Measurements from ENCODE around the gene AMZ1. TPM values are rescaled to one million over a fixed set of nuclear protein-coding genes. Genes with fewer than 3 reads are reported as not detected.

AMZ1 gene
- polyA plus RNA-seq, 3 donors, result 0.01 to 0.06 TPM; not detected in 1

DNA sequence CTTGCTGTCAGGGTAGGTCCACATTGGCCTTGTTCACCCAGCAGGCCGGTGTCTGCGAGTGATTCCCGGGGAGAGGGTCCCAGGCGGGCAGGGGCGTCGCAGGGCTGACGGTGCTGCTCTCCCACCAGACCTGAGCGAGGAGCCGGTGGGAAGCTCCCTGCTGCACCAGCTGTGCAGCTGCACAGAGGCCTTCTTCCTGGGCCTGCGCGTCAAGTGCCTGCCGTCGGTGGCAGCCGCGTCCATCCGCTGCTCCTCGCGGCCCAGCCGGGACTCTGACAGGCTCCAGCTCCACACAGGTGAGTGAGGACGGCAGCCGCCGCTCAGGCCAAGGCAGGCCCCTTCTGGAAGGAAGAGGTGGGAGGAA lies 14.6 kb downstream of the AMZ1 start:
- 52 to 90% (median 88%) methylated on average over 21 to 22 of the region's 22 CpGs for WGBS, 3 donors
- H3K27ac ChIP-seq (ENCODE audit: low read depth, low read length), result no peak overlapping the region

DNA sequence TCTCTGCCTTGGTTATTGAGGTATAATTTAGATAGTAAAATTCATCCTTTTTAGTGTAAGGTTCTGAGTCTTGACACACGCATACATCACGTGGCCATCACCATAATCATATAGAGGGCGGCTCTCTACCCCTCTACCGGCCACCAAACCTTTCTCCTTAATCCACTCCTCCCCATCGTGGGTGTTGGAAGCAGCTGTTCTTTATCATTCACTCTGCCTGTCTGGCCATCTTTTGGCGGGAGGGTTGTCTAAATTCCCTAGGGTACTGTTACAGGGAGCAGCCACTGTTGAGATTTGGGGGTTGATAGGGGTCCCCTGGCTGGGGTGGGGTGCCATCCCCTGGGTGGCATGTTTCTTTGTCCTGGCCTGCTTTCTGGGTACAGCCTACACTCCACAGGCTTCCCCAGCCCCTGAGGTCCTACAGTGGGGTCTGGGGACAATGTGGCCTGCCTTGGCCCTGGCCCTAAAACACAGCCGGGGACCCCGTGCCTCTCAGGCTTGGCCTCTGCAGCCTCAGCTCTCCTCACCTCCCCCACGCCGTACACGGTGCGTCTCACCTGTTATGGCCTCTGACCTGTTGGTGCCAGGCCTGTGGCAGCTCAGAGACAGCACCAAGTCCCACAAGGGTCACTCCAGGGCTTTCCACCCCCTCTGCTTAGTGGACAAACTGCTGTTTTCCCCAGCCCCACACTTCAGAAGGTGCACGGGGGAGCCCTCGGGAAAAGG lies 17.5 kb downstream of the AMZ1 start:
- H3K27ac ChIP-seq (ENCODE audit: low read depth, low read length), result no peak overlapping the region
- WGBS, 3 donors, result 82 to 87% (median 83%) methylated on average over 14 of the region's 14 CpGs

GRCh38 chr7:2706685-2707126 lies 18.7 kb downstream of the AMZ1 start:
- WGBS, 3 donors, result 49 to 82% (median 69%) methylated on average over 6 of the region's 6 CpGs

DNA sequence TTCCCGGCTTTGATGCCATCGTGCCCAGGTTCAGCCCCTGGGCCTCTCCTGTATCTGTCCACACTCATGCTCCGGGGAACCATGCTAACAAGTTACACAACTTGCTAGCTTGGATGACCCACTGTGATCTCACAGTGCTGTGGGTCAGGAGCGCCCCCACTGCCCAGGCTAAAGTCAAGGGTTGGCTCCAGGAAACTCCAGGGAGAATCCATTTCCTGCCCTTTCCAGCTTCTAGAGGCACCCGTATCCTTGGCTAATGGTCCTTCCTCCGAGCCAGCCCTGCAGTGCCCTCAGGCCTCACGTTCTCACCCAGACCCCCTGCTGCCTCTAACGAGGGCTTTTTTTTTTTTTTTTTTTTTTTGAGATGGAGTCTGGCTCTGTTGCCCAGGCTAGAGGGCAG lies 19.5 kb downstream of the AMZ1 start:
- 72 to 75% (median 73%) methylated on average over 8 of the region's 8 CpGs for WGBS, 3 donors

More at GRCh38 chr7:2706685-2707126, 18.7 kb downstream of the AMZ1 start:
- H3K27ac ChIP-seq (ENCODE audit: low read depth, low read length), result no peak overlapping the region

DNA sequence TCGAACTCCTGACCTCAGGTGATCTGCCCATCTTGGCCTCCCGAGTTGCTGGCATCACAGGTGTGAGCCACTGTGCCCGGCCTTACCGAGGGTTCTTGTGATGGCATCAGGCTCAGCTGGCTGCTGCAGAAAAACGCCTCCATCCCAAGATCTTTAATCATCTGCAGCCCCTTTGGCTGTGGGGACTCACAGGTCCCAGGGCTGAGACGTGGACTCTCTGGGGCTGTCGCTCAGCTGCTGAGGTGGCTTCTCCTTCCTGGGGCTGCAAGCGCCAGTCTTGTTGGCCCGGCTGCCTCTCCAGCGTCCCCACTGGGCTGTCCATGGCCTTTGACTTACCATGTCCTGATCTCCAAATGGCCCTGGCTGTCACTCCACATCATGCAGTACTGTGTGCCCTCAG lies 20.0 kb downstream of the AMZ1 start:
- H3K27ac ChIP-seq (ENCODE audit: low read depth, low read length), result no peak overlapping the region
- 85 to 92% (median 90%) methylated on average over 10 of the region's 10 CpGs for WGBS, 3 donors

More for the DNA sequence above, 19.5 kb downstream of the AMZ1 start:
- no peak overlapping the region for H3K27ac ChIP-seq (ENCODE audit: low read depth, low read length)

- 86 to 91% (median 87%) methylated on average over 18 to 20 of the region's 20 CpGs for WGBS, 3 donors
- H3K27ac ChIP-seq (ENCODE audit: low read depth, low read length), result no peak overlapping the region
These were observed 20.7 kb downstream of the AMZ1 start for GRCh38 chr7:2708547-2709310.

DNA sequence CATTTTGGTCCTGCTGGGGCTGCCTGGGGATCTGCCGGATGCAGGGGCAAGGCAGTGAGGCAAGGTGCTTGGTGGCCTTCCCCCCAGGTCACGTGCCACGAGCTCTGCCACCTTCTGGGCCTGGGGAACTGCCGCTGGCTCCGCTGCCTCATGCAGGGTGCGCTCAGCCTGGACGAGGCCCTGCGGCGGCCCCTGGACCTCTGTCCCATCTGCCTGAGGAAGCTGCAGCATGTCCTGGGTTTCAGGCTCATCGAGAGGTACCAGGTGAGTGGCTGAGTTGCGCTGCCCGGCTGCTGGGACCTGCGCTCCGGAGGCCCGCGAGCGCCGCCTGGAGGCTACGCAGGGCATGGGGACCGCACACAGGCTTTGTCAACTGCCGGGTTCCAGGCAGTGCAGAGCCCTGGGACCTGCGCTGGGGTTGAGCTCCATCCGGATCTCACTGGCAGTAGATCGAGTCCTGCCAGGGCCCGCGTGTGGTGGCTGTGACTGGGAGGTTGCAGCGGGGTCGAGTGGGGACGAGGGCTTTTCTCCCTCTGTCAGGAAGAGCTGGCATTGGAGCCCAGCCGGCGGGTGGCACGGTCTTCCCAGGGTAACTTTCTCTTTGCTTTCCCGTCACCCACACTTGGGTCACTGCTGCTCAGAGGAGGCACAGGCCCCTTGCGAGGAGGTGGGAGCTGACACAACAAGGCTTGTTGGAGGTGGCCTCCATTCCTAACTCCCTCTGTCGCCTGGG lies 21.7 kb downstream of the AMZ1 start:
- H3K27ac ChIP-seq (ENCODE audit: low read depth, low read length), result no peak overlapping the region
- WGBS, 3 donors, result 35 to 38% (median 35%) methylated on average over 35 of the region's 35 CpGs

DNA sequence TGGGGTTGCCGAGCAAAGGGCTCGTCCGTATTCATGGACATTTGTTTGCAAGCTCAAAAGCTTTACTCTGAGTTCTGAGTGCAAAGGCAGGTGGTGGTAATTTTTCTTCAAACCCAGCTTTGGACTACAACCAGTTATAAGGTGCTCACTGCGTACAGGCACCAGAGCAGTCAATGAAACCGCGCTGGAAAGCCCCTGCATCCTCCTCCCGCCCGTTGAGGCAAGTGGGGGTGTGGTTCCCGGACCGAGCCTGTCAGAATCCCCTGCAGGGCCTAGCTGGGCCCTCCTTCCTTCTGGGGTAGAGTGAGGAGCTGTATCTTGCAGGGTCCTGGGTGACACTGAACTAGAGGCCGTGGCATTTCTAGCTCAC lies 22.3 kb downstream of the AMZ1 start:
- 74 to 83% (median 80%) methylated on average over 11 of the region's 11 CpGs for WGBS, 3 donors
- H3K27ac ChIP-seq (ENCODE audit: low read depth, low read length), result no peak overlapping the region

DNA sequence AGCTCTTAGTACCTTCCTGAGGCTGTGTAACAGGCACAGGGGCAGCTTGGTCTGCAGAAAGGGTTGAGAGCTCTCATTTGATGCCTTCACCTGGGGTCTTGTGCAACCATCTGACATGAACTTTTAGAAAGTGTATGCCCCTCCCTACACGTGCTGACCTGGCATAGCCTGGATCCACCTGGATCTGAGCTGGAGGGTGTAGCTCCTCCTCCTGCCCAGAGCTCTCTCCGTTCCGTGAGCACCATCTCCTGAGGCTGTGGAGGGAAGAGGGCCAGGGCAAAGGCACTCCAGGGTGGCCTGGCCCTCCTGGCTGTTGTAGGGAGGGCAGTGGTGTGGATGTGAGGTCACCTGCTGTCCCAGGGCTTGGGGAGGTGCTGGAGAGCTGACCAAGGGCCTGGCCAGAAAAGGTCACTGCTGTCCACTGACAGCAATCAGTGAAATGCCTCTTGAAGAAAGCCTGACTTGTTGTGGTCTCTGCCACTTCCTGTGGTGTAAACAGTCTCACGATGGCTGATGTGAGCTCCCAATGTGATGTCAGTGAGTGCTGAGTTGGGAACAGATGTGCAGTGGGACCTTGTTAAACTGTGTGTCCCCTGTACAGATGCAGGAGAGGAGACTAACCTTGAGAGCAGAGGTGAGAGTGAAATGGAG lies 23.0 kb downstream of the AMZ1 start:
- H3K27ac ChIP-seq (ENCODE audit: low read depth, low read length), result no peak overlapping the region
- WGBS, 3 donors, result 39 to 58% (median 45%) methylated on average over 4 of the region's 4 CpGs

DNA sequence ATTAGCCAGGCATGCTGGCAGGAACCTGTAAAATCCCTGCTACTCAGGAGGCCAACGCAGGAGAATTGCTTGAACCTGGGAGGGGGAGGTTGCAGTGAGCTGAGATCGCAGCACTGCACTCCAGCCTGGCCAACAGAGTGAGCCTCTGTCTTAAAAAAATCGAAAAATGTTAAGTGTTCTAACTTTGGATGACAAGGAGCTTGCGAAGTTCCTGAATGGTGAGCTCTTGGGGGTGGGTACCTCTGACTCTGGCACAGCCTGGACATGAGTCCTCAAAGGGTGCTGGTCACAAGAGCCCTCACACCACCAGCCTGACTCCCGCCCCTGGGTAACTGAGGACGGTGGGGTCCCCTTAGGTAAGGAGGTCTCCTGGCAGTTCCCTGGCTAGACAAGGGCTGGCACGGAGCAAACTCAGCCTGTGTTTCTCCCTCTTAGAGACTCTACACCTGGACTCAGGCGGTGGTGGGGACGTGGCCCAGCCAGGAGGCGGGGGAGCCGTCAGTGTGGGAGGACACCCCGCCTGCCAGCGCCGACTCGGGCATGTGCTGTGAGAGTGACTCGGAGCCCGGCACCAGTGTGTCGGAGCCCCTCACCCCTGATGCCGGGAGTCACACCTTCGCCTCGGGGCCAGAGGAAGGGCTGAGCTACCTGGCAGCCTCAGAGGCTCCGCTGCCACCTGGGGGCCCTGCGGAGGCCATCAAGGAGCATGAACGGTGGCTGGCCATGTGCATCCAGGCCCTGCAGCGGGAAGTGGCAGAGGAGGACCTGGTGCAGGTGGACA lies 24.1 kb downstream of the AMZ1 start:
- WGBS, 3 donors, result 87 to 93% (median 91%) methylated on average over 25 of the region's 25 CpGs
- H3K27ac ChIP-seq (ENCODE audit: low read depth, low read length), result no peak overlapping the region

DNA sequence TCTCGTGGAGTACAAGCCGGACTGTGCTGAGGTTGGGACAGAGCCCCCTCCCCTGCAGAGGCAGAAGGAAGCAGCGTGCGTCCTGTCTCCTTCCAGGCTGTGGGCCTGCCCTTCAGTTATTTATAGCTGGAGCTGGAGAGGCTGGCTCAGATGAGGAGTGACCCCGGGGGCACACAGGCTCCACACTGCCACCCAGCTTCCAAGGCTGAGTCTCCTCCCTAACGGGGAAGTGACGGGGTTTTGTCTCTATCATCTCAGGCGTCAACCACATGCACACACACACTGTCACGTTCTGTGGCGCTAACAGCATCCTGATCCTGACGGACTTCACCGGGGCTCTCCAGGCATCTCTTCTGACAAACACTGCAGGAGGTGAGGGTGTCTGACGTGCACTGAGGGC lies 25.4 kb downstream of the AMZ1 start:
- H3K27ac ChIP-seq (ENCODE audit: low read depth, low read length), result no peak overlapping the region
- 42 to 77% (median 42%) methylated on average over 13 of the region's 13 CpGs for WGBS, 3 donors

DNA sequence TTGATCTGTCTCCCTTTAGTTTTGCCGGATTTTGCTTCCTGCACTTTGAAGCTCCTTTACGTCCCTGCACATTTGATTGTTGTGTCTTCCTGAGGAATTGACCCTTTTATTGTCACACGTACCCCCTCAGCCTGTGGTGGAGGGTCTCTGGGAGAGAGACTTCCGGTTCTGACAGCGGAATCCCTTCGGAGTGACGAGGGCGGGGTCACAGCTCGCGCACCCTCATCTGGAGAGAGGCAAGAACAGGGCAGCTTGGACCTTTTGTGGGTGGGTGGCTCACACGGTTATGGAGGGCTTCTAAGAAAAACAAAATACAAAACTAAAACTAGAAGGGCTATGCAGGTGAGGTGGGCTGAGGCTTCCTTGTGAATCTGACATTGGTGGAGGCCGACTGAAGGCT lies 26.0 kb downstream of the AMZ1 start:
- no peak overlapping the region for H3K27ac ChIP-seq (ENCODE audit: low read depth, low read length)
- 67 to 87% (median 77%) methylated on average over 12 of the region's 12 CpGs for WGBS, 3 donors

GRCh38 chr7:2714636-2715035 lies 26.6 kb downstream of the AMZ1 start:
- WGBS, 3 donors, result 88 to 95% (median 89%) methylated on average over 9 of the region's 9 CpGs
- no peak overlapping the region for H3K27ac ChIP-seq (ENCODE audit: low read depth, low read length)

DNA sequence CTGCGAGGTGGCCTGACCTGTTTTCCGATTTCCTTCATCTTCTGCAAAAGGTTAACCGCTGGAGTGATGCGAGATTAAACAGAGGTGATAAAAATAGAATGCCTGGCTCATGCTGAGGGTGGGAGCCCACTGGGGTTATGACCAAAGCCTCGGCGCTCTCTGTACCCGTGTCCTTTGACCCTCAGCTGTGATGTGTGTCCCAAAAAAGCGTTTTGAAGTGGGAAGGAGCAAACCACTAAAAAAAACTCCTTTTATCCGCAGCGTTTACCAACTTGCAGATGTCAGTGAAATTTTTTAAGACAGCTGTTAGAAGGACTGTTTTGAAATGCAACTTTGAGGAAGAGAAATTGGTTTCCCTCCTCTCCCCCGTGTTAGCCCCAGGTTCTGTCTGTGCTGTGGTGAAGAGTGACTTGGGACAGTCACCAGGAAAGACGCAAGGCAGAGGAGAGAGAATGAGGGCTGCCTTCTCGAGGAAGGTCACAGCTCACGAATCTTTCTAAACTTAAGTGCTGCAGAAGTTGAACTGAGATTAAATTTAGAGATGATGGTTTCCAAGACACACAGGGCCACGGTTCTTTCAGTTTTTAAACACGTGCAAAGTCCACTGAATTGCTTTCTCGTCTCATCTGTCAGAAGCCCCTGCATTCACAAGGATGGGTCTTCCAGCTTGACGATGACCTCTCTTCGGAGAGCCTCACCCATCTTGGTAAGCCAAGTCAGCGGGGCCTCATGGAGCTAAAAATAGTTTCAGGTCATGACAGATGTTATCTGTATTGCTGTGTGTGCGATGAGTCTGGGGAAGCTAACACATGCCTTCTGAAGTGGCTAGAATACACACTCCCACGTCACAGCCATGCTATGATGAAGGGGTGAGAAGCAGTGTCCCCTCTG lies 27.6 kb downstream of the AMZ1 start:
- no peak overlapping the region for H3K27ac ChIP-seq (ENCODE audit: low read depth, low read length)
- WGBS, 3 donors, result 61 to 77% (median 62%) methylated on average over 22 of the region's 22 CpGs

DNA sequence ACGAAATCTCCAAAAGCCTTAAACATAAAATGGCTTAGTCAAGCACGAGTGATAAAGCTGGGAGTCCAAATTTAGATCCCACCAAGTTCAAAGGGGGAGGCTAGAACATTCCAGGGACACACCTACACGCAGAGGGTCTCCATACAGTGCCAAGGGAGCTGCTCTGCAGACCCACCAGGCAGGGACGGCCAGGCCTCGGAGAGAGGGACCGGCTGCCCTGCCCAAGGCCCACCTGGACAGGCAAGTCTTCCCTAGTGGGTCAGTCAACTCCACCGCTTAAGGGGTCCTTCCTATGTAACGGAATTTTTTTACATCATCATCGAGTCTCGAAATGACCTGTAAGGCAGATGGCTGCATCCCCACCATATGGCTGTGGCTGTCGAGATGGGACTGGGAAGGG lies 28.5 kb downstream of the AMZ1 start:
- no peak overlapping the region for H3K27ac ChIP-seq (ENCODE audit: low read depth, low read length)
- WGBS, 3 donors, result 90 to 94% (median 93%) methylated on average over 11 of the region's 11 CpGs

GRCh38 chr7:2716906-2717292 lies 28.9 kb downstream of the AMZ1 start:
- WGBS, 3 donors, result 68 to 81% (median 70%) methylated on average over 20 of the region's 20 CpGs
- H3K27ac ChIP-seq (ENCODE audit: low read depth, low read length), result no peak overlapping the region

All from adipose tissue (tissue), 3 donors.